Fibroblast of lung (primary cell): ENCODE results near the gene UST.

Source experiments
- CTCF ChIP-seq, 2 donors: IDR thresholded peaks in 1 of 2; conservative IDR thresholded peaks in 1 of 2; 1 replicate in 1 of 2; 2 replicates in 1 of 2; pipeline ENCODE4 v1.5.1; 2011 to 2012; ENCODE audit warnings: low read length in 2 of 2, control low read depth in 1 of 2, inconsistent platforms in 1 of 2, low read depth in 1 of 2, mild to moderate bottlenecking in 1 of 2
- EZH2 ChIP-seq: IDR thresholded peaks from 2 replicates; pipeline ENCODE4 v1.5.1; 2012; ENCODE audit warnings: low read length, control low read depth, mild to moderate bottlenecking; ENCODE audit errors: missing control alignments

DNA sequence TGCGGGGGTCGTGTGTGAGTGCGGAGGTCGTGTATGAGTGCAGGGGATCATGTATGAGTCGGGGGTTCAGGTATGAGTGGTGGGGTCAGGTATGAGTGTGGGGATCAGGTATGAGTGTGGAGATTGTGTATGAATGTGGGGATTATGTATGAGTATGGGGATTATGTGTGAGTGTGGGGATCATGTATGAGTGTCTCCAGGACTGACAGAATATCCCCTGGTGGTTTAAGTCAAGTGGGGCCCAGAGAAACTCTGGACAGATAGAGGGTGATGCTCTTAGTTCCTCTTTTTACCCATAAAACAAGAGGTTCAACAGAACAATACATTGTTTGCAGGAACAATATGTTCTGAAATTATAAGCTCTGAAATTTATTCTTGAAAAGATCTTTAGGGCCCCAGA, 131.9 kb downstream of the UST start:
- no peak for TF ChIP-seq CTCF (conservative IDR thresholded peaks at IDR 0.05 in 1 of 2, IDR thresholded peaks at IDR 0.05 in 1 of 2; ENCODE audit: low read depth in 1 of 2, low read length in 2 of 2)
- TF ChIP-seq EZH2: no peak
